ENCODE data around the gene ARHGEF9. TPM values are rescaled to one million over a fixed set of nuclear protein-coding genes. Genes with fewer than 3 reads are reported as not detected.

Gene ARHGEF9
- polyA plus RNA-seq, 1 of the 3 experiments (the other 2 are of a cell fraction) = 6.4 TPM

DNA sequence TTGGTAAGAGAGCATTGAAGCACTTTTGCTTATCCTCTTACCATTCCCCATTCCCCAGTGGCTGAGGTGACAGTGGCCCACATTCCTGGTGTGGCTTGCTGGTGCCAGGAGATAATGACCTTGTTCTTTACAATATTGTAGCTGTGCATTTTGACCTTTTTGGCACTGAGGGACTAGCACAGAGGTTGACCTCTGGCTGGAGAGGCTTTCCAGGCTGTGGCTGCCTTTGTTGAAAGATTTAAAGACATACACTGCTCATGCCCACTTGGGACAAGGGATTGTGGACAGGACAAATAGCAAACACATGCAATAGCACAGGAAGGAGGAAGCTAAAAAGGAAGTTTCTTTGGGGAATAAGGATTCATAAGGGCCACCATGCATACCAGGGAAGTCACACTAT, 65.4 kb downstream of the ARHGEF9 start:
- no peak overlapping the region for H2AFZ ChIP-seq (ENCODE audit: low read depth)
- TF ChIP-seq ELF1 (IDR thresholded peaks at IDR 0.05) = no peak
- TF ChIP-seq, protein P1, sequence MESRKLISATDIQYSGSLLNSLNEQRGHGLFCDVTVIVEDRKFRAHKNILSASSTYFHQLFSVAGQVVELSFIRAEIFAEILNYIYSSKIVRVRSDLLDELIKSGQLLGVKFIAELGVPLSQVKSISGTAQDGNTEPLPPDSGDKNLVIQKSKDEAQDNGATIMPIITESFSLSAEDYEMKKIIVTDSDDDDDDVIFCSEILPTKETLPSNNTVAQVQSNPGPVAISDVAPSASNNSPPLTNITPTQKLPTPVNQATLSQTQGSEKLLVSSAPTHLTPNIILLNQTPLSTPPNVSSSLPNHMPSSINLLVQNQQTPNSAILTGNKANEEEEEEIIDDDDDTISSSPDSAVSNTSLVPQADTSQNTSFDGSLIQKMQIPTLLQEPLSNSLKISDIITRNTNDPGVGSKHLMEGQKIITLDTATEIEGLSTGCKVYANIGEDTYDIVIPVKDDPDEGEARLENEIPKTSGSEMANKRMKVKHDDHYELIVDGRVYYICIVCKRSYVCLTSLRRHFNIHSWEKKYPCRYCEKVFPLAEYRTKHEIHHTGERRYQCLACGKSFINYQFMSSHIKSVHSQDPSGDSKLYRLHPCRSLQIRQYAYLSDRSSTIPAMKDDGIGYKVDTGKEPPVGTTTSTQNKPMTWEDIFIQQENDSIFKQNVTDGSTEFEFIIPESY (IDR thresholded peaks at IDR 0.05; ENCODE audit: borderline replicate concordance, low read depth) = no peak
- TF ChIP-seq, protein P2, sequence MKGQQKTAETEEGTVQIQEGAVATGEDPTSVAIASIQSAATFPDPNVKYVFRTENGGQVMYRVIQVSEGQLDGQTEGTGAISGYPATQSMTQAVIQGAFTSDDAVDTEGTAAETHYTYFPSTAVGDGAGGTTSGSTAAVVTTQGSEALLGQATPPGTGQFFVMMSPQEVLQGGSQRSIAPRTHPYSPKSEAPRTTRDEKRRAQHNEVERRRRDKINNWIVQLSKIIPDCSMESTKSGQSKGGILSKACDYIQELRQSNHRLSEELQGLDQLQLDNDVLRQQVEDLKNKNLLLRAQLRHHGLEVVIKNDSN (IDR thresholded peaks at IDR 0.05; ENCODE audit: borderline replicate concordance, low read depth) = no peak
- TF ChIP-seq, protein P3, sequence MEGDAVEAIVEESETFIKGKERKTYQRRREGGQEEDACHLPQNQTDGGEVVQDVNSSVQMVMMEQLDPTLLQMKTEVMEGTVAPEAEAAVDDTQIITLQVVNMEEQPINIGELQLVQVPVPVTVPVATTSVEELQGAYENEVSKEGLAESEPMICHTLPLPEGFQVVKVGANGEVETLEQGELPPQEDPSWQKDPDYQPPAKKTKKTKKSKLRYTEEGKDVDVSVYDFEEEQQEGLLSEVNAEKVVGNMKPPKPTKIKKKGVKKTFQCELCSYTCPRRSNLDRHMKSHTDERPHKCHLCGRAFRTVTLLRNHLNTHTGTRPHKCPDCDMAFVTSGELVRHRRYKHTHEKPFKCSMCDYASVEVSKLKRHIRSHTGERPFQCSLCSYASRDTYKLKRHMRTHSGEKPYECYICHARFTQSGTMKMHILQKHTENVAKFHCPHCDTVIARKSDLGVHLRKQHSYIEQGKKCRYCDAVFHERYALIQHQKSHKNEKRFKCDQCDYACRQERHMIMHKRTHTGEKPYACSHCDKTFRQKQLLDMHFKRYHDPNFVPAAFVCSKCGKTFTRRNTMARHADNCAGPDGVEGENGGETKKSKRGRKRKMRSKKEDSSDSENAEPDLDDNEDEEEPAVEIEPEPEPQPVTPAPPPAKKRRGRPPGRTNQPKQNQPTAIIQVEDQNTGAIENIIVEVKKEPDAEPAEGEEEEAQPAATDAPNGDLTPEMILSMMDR (IDR thresholded peaks at IDR 0.05) = no peak
- no peak for TF ChIP-seq EZH2phosphoT487 (IDR thresholded peaks at IDR 0.05; ENCODE audit: borderline replicate concordance, low read depth)
- TF ChIP-seq, protein P4, sequence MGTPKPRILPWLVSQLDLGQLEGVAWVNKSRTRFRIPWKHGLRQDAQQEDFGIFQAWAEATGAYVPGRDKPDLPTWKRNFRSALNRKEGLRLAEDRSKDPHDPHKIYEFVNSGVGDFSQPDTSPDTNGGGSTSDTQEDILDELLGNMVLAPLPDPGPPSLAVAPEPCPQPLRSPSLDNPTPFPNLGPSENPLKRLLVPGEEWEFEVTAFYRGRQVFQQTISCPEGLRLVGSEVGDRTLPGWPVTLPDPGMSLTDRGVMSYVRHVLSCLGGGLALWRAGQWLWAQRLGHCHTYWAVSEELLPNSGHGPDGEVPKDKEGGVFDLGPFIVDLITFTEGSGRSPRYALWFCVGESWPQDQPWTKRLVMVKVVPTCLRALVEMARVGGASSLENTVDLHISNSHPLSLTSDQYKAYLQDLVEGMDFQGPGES (IDR thresholded peaks at IDR 0.05; ENCODE audit: low read depth, low read length) = no peak
- no peak for TF ChIP-seq FOXM1 (IDR thresholded peaks at IDR 0.05; ENCODE audit: low read depth)
- TF ChIP-seq EP300 (IDR thresholded peaks at IDR 0.05; ENCODE audit: borderline replicate concordance in 1 of 2, low read depth in 1 of 2, low read length in 1 of 2) = no peak
- TF ChIP-seq RXRA (IDR thresholded peaks at IDR 0.05; ENCODE audit: borderline replicate concordance, low read depth) = no peak
- TF ChIP-seq POLR2AphosphoS5 (IDR thresholded peaks at IDR 0.05; ENCODE audit: low read depth, low read length) = no peak
- TF ChIP-seq, protein P5, sequence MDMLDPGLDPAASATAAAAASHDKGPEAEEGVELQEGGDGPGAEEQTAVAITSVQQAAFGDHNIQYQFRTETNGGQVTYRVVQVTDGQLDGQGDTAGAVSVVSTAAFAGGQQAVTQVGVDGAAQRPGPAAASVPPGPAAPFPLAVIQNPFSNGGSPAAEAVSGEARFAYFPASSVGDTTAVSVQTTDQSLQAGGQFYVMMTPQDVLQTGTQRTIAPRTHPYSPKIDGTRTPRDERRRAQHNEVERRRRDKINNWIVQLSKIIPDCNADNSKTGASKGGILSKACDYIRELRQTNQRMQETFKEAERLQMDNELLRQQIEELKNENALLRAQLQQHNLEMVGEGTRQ (IDR thresholded peaks at IDR 0.05; ENCODE audit: borderline replicate concordance, low read depth, low read length) = no peak
- no peak for TF ChIP-seq JUND (IDR thresholded peaks at IDR 0.05)
- no peak for TF ChIP-seq TAF1 (IDR thresholded peaks at IDR 0.05; ENCODE audit: borderline replicate concordance, low read depth, low read length)
- TF ChIP-seq GABPA (IDR thresholded peaks at IDR 0.05; ENCODE audit: low read depth) = no peak
- TF ChIP-seq TCF12 (IDR thresholded peaks at IDR 0.05) = no peak
- no peak for TF ChIP-seq FOSL2 (IDR thresholded peaks at IDR 0.05; ENCODE audit: borderline replicate concordance, low read depth)
- TF ChIP-seq, protein P6, sequence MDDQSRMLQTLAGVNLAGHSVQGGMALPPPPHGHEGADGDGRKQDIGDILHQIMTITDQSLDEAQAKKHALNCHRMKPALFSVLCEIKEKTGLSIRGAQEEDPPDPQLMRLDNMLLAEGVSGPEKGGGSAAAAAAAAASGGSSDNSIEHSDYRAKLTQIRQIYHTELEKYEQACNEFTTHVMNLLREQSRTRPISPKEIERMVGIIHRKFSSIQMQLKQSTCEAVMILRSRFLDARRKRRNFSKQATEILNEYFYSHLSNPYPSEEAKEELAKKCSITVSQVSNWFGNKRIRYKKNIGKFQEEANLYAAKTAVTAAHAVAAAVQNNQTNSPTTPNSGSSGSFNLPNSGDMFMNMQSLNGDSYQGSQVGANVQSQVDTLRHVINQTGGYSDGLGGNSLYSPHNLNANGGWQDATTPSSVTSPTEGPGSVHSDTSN (IDR thresholded peaks at IDR 0.05) = no peak
- no peak for TF ChIP-seq YY1 (IDR thresholded peaks at IDR 0.05; ENCODE audit: low read depth)
- H3K36me3 ChIP-seq (replicated peaks in 1 of 2; ENCODE audit: control insufficient read depth in 1 of 2, insufficient read depth in 2 of 2, low read length in 1 of 2) = no peaks in the 10 kb centered on the region
- no peaks in the 10 kb centered on the region for H3K27me3 ChIP-seq (ENCODE audit: insufficient read depth)
- no peaks in the 10 kb centered on the region for H3K4me1 ChIP-seq (ENCODE audit: control insufficient read depth in 1 of 2, insufficient read depth in 2 of 2, low read depth in 1 of 2, low read length in 1 of 2)
- DNase-seq = no peak
- H3F3A ChIP-seq (replicated peaks; ENCODE audit: insufficient read depth) = no peaks in the 10 kb centered on the region
- H3K4me2 ChIP-seq = no peak overlapping the region
- POLR2A ChIA-PET = no interaction called here
- no peak overlapping the region for H3K9ac ChIP-seq
- no peak overlapping the region for H3K4me3 ChIP-seq (ENCODE audit: low read depth in 2 of 2, low read length in 1 of 2)
- no peaks in the 10 kb centered on the region for H4K20me1 ChIP-seq (ENCODE audit: insufficient read depth)
- H3K27ac ChIP-seq (ENCODE audit: low read depth in 2 of 2, low read length in 1 of 2) = no peak overlapping the region
- H3K9me3 ChIP-seq = no peaks in the 10 kb centered on the region
- H3K79me2 ChIP-seq (ENCODE audit: insufficient read depth) = no peaks in the 10 kb centered on the region
- H3K9me2 ChIP-seq = no peaks in the 10 kb centered on the region
- CTCF ChIA-PET = no interaction called here
